ENCODE data around the gene RARB. TPM values are rescaled to one million over a fixed set of nuclear protein-coding genes. Genes with fewer than 3 reads are reported as not detected.

RARB gene
- total and polyA plus RNA-seq, 2 of the 13 experiments (the other 11 are each of a cell fraction or from before 2014, with no cell fraction given): 0.16 TPM; not detected in 1

DNA sequence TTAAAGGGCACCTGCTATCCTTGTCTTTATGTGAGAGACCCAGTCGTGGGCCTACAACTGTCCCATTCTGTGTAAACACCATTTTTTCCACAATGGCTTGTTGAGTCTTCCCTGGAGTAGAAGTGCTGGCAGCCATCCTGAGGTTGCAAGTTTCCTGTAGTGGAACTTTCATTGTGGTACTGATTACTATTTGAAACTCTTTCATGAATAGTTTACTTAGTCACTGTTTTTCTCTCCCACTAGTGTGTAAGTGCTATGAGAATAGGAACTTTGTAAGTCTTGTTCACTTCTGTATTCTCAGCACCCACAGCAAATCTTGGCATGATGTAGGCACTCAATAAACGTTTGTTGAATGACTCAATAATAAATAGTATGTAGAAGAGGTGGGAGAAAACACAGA lies 48.6 kb downstream of the RARB start:
- no peaks in the 10 kb centered on the region for H3K9me3 ChIP-seq (ENCODE audit: low read length)
- no peak overlapping the region for H3K27ac ChIP-seq (ENCODE audit: extremely low read length, insufficient read depth, low read length)
- CTCF ChIA-PET (ENCODE audit: low intra/inter-chr PET ratio, low total read pairs): no interaction called here
- intact Hi-C loops (cut with micrococcal nuclease; ENCODE audit: unreplicated experiment) (no loop called here), in situ Hi-C loops (cut with HindIII; ENCODE audit: extremely low pct_ligation_motif_present, low pct_unique_long_range_greater_than_20kb) (no loop called here)
- H3K9ac ChIP-seq (ENCODE audit: insufficient read depth, low read depth, low read length): no peak overlapping the region
- no peak for DNase-seq (ENCODE audit: low spot score)
- no peak overlapping the region for H2AFZ ChIP-seq (ENCODE audit: low read length)
- no peak for FAIRE-seq
- H3K4me1 ChIP-seq (ENCODE audit: insufficient read depth, low read length): no peaks in the 10 kb centered on the region
- no TSS peak for BruUV-seq (replicated peaks)
- H3K27me3 ChIP-seq (ENCODE audit: control insufficient read depth in 1 of 2, insufficient read depth in 2 of 2, low read length in 2 of 2): no peaks in the 10 kb centered on the region
- H4K20me1 ChIP-seq (ENCODE audit: insufficient read depth, low read length): no peaks in the 10 kb centered on the region
- H3K4me3 ChIP-seq (replicated peaks in 1 of 3; ENCODE audit: insufficient read depth in 1 of 3, low read depth in 2 of 3, low read length in 3 of 3): no peak overlapping the region
- WGBS (ENCODE audit: low lambda C conversion rate): 3% methylated on average over 2 of the region's 2 CpGs
- POLR2A ChIA-PET: no interaction called here
- H3K4me2 ChIP-seq (ENCODE audit: low read depth, low read length): no peak overlapping the region
- H3K79me2 ChIP-seq (ENCODE audit: insufficient read depth, low read length): no peaks in the 10 kb centered on the region
- TF ChIP-seq KDM5B (CRISPR knock-in tag; IDR thresholded peaks at IDR 0.05; ENCODE audit: borderline replicate concordance) (no peak), ZNF841 (CRISPR knock-in tag; IDR thresholded peaks at IDR 0.05; ENCODE audit: borderline replicate concordance) (no peak), ZNF124 (CRISPR knock-in tag; IDR thresholded peaks at IDR 0.05) (no peak), RARG (CRISPR knock-in tag; IDR thresholded peaks at IDR 0.05; ENCODE audit: low read depth) (no peak)
- TF ChIP-seq, protein P1, sequence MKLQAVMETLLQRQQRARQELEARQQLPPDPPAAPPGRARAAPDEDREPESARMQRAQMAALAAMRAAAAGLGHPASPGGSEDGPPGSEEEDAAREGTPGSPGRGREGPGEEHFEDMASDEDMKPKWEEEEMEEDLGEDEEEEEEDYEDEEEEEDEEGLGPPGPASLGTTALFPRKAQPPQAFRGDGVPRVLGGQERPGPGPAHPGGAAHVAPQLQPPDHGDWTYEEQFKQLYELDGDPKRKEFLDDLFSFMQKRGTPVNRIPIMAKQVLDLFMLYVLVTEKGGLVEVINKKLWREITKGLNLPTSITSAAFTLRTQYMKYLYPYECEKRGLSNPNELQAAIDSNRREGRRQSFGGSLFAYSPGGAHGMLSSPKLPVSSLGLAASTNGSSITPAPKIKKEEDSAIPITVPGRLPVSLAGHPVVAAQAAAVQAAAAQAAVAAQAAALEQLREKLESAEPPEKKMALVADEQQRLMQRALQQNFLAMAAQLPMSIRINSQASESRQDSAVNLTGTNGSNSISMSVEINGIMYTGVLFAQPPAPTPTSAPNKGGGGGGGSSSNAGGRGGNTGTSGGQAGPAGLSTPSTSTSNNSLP (IDR thresholded peaks at IDR 0.05; ENCODE audit: low read depth, low read length): no peak
- TF ChIP-seq, protein P2, sequence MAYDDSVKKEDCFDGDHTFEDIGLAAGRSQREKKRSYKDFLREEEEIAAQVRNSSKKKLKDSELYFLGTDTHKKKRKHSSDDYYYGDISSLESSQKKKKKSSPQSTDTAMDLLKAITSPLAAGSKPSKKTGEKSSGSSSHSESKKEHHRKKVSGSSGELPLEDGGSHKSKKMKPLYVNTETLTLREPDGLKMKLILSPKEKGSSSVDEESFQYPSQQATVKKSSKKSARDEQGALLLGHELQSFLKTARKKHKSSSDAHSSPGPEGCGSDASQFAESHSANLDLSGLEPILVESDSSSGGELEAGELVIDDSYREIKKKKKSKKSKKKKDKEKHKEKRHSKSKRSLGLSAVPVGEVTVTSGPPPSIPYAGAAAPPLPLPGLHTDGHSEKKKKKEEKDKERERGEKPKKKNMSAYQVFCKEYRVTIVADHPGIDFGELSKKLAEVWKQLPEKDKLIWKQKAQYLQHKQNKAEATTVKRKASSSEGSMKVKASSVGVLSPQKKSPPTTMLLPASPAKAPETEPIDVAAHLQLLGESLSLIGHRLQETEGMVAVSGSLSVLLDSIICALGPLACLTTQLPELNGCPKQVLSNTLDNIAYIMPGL (CRISPR knock-in tag; IDR thresholded peaks at IDR 0.05; ENCODE audit: borderline replicate concordance in 1 of 2, low read depth in 1 of 2): no peak
- TF ChIP-seq, protein P3, sequence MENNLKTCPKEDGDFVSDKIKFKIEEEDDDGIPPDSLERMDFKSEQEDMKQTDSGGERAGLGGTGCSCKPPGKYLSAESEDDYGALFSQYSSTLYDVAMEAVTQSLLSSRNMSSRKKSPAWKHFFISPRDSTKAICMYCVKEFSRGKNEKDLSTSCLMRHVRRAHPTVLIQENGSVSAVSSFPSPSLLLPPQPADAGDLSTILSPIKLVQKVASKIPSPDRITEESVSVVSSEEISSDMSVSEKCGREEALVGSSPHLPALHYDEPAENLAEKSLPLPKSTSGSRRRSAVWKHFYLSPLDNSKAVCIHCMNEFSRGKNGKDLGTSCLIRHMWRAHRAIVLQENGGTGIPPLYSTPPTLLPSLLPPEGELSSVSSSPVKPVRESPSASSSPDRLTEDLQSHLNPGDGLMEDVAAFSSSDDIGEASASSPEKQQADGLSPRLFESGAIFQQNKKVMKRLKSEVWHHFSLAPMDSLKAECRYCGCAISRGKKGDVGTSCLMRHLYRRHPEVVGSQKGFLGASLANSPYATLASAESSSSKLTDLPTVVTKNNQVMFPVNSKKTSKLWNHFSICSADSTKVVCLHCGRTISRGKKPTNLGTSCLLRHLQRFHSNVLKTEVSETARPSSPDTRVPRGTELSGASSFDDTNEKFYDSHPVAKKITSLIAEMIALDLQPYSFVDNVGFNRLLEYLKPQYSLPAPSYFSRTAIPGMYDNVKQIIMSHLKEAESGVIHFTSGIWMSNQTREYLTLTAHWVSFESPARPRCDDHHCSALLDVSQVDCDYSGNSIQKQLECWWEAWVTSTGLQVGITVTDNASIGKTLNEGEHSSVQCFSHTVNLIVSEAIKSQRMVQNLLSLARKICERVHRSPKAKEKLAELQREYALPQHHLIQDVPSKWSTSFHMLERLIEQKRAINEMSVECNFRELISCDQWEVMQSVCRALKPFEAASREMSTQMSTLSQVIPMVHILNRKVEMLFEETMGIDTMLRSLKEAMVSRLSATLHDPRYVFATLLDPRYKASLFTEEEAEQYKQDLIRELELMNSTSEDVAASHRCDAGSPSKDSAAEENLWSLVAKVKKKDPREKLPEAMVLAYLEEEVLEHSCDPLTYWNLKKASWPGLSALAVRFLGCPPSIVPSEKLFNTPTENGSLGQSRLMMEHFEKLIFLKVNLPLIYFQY (CRISPR knock-in tag; IDR thresholded peaks at IDR 0.05; ENCODE audit: borderline replicate concordance): no peak
- no peaks in the 10 kb centered on the region for H3K36me3 ChIP-seq (replicated peaks in 1 of 2; ENCODE audit: control insufficient read depth in 1 of 2, insufficient read depth in 2 of 2, low read length in 2 of 2)
- ATAC-seq: no peak

Data from HepG2 (cell line).